CD4-positive, alpha-beta T cell treated with Interleukin-6 for 4 hours (primary cell): ENCODE data around the gene PLEKHA5.
A peak's percentile ranks its signal among the peaks of the same experiment; 100 is the strongest.

ENCODE experiments used
- DNase-seq: peaks from one replicate; pipeline ENCODE4 v3.0.0-alpha.2; 2020; ENCODE audit warnings: mixed read lengths

PLEKHA5 gene

GRCh38 chr12:19128485-19128884, 1.0 kb upstream of the PLEKHA5 start:
- DNase-seq: no peak

- DNase-seq: no peak
These were observed 429 bp upstream of the PLEKHA5 start for GRCh38 chr12:19129122-19129485.

GRCh38 chr12:19130224-19131024, 891 bp downstream of the PLEKHA5 start:
- peak; percentile 19 for DNase-seq

- no peak for DNase-seq
These were observed 1.5 kb downstream of the PLEKHA5 start for GRCh38 chr12:19131025-19131444.

- DNase-seq: no peak
These were observed 9.0 kb downstream of the PLEKHA5 start for GRCh38 chr12:19138551-19138950.

- no peak for DNase-seq
These were observed 9.4 kb downstream of the PLEKHA5 start for GRCh38 chr12:19138956-19139355.

- no peak for DNase-seq
These were observed 10.2 kb downstream of the PLEKHA5 start for GRCh38 chr12:19139615-19140194.

- no peak for DNase-seq
These were observed 11.1 kb downstream of the PLEKHA5 start for GRCh38 chr12:19140381-19141236.

GRCh38 chr12:19142499-19142898, 13.0 kb downstream of the PLEKHA5 start:
- DNase-seq: no peak

- DNase-seq: no peak
These were observed 14.8 kb downstream of the PLEKHA5 start for GRCh38 chr12:19144287-19144686.

- no peak for DNase-seq
These were observed 15.5 kb downstream of the PLEKHA5 start for GRCh38 chr12:19144985-19145384.

GRCh38 chr12:19148860-19149259, 19.3 kb downstream of the PLEKHA5 start:
- DNase-seq: no peak

GRCh38 chr12:19150273-19150900, 20.9 kb downstream of the PLEKHA5 start:
- no peak for DNase-seq

GRCh38 chr12:19151298-19151697, 21.8 kb downstream of the PLEKHA5 start:
- no peak for DNase-seq

GRCh38 chr12:19153396-19153795, 23.9 kb downstream of the PLEKHA5 start:
- no peak for DNase-seq

- no peak for DNase-seq
These were observed 25.2 kb downstream of the PLEKHA5 start for GRCh38 chr12:19154686-19155085.

- DNase-seq: no peak
These were observed 26.6 kb downstream of the PLEKHA5 start for GRCh38 chr12:19155981-19156734.

GRCh38 chr12:19158923-19159322, 29.4 kb downstream of the PLEKHA5 start:
- DNase-seq: no peak

- DNase-seq: no peak
These were observed 31.7 kb downstream of the PLEKHA5 start for GRCh38 chr12:19161216-19161615.

GRCh38 chr12:19165451-19165850, 35.9 kb downstream of the PLEKHA5 start:
- DNase-seq: no peak

GRCh38 chr12:19166387-19166786, 36.9 kb downstream of the PLEKHA5 start:
- no peak for DNase-seq

- no peak for DNase-seq
These were observed 37.4 kb downstream of the PLEKHA5 start for GRCh38 chr12:19166956-19167355.
